Astrocyte (in vitro differentiated cells and primary cell): Measurements from ENCODE around the gene CERS6.

ENCODE experiments used
- CTCF ChIP-seq: IDR thresholded peaks from 2 replicates; pipeline ENCODE4 v1.5.1; 2011; ENCODE audit warnings: low read depth, mild to moderate bottlenecking, inconsistent platforms, low read length, moderate library complexity; ENCODE audit not compliant: insufficient read depth
- EZH2 ChIP-seq: IDR thresholded peaks from 2 replicates; pipeline ENCODE4 v1.6.1; 2012; ENCODE audit warnings: mild to moderate bottlenecking, low read length, inconsistent platforms; ENCODE audit not compliant: insufficient read depth

DNA sequence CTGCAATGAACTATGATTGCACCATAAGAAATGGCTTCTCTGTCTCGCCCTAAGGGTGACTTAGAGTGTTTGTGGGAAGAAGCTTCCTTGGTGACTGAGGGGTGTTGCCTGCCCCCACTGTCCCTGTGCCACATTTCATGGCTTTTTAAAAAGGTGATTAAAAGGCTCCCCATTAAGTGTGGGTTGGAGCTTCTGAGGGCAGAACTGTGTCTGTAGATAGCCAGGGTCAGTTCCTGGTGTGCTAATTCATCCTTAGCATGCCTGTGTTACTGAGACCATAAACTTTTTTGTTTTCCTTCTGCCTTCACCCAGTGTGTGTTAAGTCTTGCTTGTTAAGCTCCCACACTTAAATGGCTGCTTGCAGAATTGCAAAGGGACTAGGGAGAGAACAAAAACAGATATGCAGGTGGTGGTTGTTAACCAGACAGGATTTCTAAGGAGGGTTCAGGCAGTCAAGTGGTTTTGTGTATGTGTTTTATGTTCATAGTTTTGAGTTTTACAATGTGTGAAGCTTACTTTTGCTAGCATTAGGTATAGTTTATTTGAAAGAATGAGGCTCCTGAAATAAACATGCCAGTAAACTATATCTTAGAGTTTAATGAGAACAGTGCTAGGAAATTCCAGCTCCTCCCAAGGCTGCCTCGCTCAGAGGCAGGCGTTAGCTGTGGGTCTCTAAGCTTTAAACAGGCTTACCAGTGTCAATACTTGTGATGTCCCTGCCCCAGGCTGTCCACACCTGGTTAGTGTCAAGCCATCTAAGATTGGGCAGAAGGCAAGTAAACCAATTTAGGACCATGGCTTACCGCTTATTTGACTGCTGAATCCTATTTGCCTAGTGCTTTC is 14.5 kb downstream of the CERS6 start:
- TF ChIP-seq CTCF: no peak
- TF ChIP-seq EZH2: no peak
